Astrocyte (in vitro differentiated cells and primary cell): ENCODE results near the gene ADGRG6.

Source experiments
- CTCF ChIP-seq: IDR thresholded peaks from 2 replicates; pipeline ENCODE4 v1.5.1; 2011; ENCODE audit warnings: low read depth, mild to moderate bottlenecking, inconsistent platforms, low read length, moderate library complexity; ENCODE audit not compliant: insufficient read depth
- EZH2 ChIP-seq: IDR thresholded peaks from 2 replicates; pipeline ENCODE4 v1.6.1; 2012; ENCODE audit warnings: mild to moderate bottlenecking, low read length, inconsistent platforms; ENCODE audit not compliant: insufficient read depth

GRCh38 chr6:142304241-142304640, 2.4 kb downstream of the ADGRG6 start:
- TF ChIP-seq CTCF (no peak), EZH2 (no peak)
